Choroid plexus epithelial cell (primary cell): ENCODE measurements around the gene CABP1.

Experiments
- DNase-seq: peaks from one replicate; pipeline ENCODE4 v3.0.0-alpha.2; 2010; ENCODE audit warnings: low read depth
- H3K4me3 ChIP-seq: 2 replicates; pipeline ENCODE4 v1.5.1; 2011; ENCODE audit warnings: low read depth, mild to moderate bottlenecking, control low read depth, low read length, moderate library complexity
- CTCF ChIP-seq: conservative IDR thresholded peaks from 2 replicates; pipeline ENCODE4 v1.5.1; 2011; ENCODE audit warnings: low read depth, mild to moderate bottlenecking, control low read depth, inconsistent platforms, low read length, moderate library complexity

CABP1 gene

GRCh38 chr12:120670667-120671066 is 30.2 kb downstream of the CABP1 start:
- no peak overlapping the region for H3K4me3 ChIP-seq
- TF ChIP-seq CTCF: no peak
- no peak for DNase-seq

GRCh38 chr12:120674097-120674636 is 33.7 kb downstream of the CABP1 start:
- no peak overlapping the region for H3K4me3 ChIP-seq
- no peak for TF ChIP-seq CTCF
- no peak for DNase-seq

GRCh38 chr12:120677765-120678473 is 37.5 kb downstream of the CABP1 start:
- no peak for TF ChIP-seq CTCF
- H3K4me3 ChIP-seq: no peak overlapping the region
- DNase-seq: peak; percentile 18

GRCh38 chr12:120678572-120678971 is 38.1 kb downstream of the CABP1 start:
- DNase-seq: no peak
- H3K4me3 ChIP-seq: no peak overlapping the region
- no peak for TF ChIP-seq CTCF

GRCh38 chr12:120680165-120680738 is 39.8 kb downstream of the CABP1 start:
- TF ChIP-seq CTCF: no peak
- H3K4me3 ChIP-seq: no peak overlapping the region
- no peak for DNase-seq

- H3K4me3 ChIP-seq: no peak overlapping the region
- DNase-seq: peak; percentile 43
- no peak for TF ChIP-seq CTCF
These were observed 44.1 kb downstream of the CABP1 start for GRCh38 chr12:120684523-120684932.

GRCh38 chr12:120685522-120685921 is 45.1 kb downstream of the CABP1 start:
- no peak for TF ChIP-seq CTCF
- no peak for DNase-seq
- H3K4me3 ChIP-seq: no peak overlapping the region
